Keratinocyte (primary cell): ENCODE results near the gene KANSL1. TPM values are rescaled to one million over a fixed set of nuclear protein-coding genes. Genes with fewer than 3 reads are reported as not detected.

Experiments
- DNase-seq: peaks from one replicate; pipeline ENCODE4 v3.0.0-alpha.2; 2011; ENCODE audit warnings: low read depth, missing footprints, low spot score
- FAIRE-seq: peaks from 2 replicates; lab custom pipeline; 2011; peaks lifted over from hg19 to GRCh38; lab: Jason Lieb, UNC
- H2AFZ ChIP-seq: 2 replicates; pipeline ENCODE4 v1.6.0; 2012; ENCODE audit warnings: low read length, control low read depth, inconsistent platforms; ENCODE audit not compliant: control insufficient read depth
- H3K27ac ChIP-seq: 2 replicates; pipeline ENCODE4 v1.5.1; 2011; ENCODE audit warnings: low read length; ENCODE audit not compliant: control insufficient read depth, insufficient read depth
- H3K27me3 ChIP-seq: 3 replicates; pipeline ENCODE4 v1.6.0; 2011; ENCODE audit warnings: low read length; ENCODE audit not compliant: control insufficient read depth, insufficient read depth; ENCODE audit errors: extremely low read depth
- H3K36me3 ChIP-seq, 2 experiments: 2 replicates in 1 of 2; 3 replicates in 1 of 2; pipeline ENCODE4 v1.5.1; 2011; ENCODE audit warnings: low read length in 2 of 2, mild to moderate bottlenecking in 1 of 2; ENCODE audit not compliant: control insufficient read depth in 2 of 2, insufficient read depth in 2 of 2; ENCODE audit errors: extremely low read depth in 1 of 2
- H3K4me1 ChIP-seq: 3 replicates; pipeline ENCODE4 v1.5.1; 2011; ENCODE audit warnings: low read length; ENCODE audit not compliant: control insufficient read depth, insufficient read depth; ENCODE audit errors: extremely low read depth
- H3K4me2 ChIP-seq: 3 replicates; pipeline ENCODE4 v1.6.0; 2011; ENCODE audit warnings: low read depth, low read length; ENCODE audit not compliant: control insufficient read depth, insufficient read depth; ENCODE audit errors: extremely low read depth
- H3K4me3 ChIP-seq, 3 experiments: fragments of 200-600 bp in 1 of 3; sonication (generic) in 1 of 3; 2 replicates in 2 of 3; 3 replicates in 1 of 3; pipeline ENCODE4 v1.5.1; 2011 to 2016; ENCODE audit warnings: low read length in 3 of 3, mild to moderate bottlenecking in 3 of 3, control low read depth in 2 of 3, inconsistent platforms in 1 of 3, low read depth in 1 of 3, mixed read lengths in 1 of 3, mixed run types in 1 of 3, moderate library complexity in 1 of 3; ENCODE audit not compliant: control insufficient read depth in 2 of 3, insufficient read depth in 2 of 3; ENCODE audit errors: extremely low read depth in 1 of 3
- H3K79me2 ChIP-seq: 2 replicates; pipeline ENCODE4 v1.6.0; 2012; ENCODE audit warnings: low read length; ENCODE audit not compliant: control insufficient read depth, insufficient read depth
- H3K9ac ChIP-seq: 3 replicates; pipeline ENCODE4 v1.6.0; 2011; ENCODE audit warnings: low read length; ENCODE audit not compliant: control insufficient read depth, insufficient read depth; ENCODE audit errors: extremely low read depth
- H3K9me1 ChIP-seq: 3 replicates; pipeline ENCODE4 v1.6.0; 2011; ENCODE audit warnings: low read length; ENCODE audit not compliant: control insufficient read depth, insufficient read depth; ENCODE audit errors: extremely low read depth
- H3K9me3 ChIP-seq: 2 replicates; pipeline ENCODE4 v1.5.1; 2012; ENCODE audit warnings: low read depth, low read length; ENCODE audit not compliant: control insufficient read depth
- H4K20me1 ChIP-seq: 3 replicates; pipeline ENCODE4 v1.6.0; 2011; ENCODE audit warnings: low read length; ENCODE audit not compliant: control insufficient read depth, insufficient read depth; ENCODE audit errors: extremely low read depth
- EZH2 ChIP-seq: IDR thresholded peaks from one replicate; pipeline ENCODE4 v1.6.1; 2012; ENCODE audit warnings: inconsistent platforms, mild to moderate bottlenecking, low read length, moderate library complexity
- dilution Hi-C: fragments of 300-500 bp; cut with MboI; formaldehyde crosslinking; loops from one replicate; pipeline ENCODE4 v1.7.0; 2020; ENCODE audit warnings: low sequenced_read_pairs; ENCODE audit not compliant: extremely low pct_ligation_motif_present
- polyA plus RNA-seq, 5 experiments: library from polyadenylated mRNA; depleted of rRNA in 3 of 5; stranded (reverse) in 3 of 5; stranded (forward) in 1 of 5; unstranded in 1 of 5; fragments of >200 nt; gene quantifications; 1 replicate in 1 of 5; 2 replicates in 3 of 5; 3 replicates in 1 of 5; pipeline versions ENCODE4 v1.2.1 to v1.2.3, GENCODE V29; 2011 to 2012; ENCODE audit warnings: missing spikeins in 2 of 5, low read depth in 1 of 5, low replicate concordance in 1 of 5
- TF ChIP-seq, protein P1 (sequence below), 3 experiments: IDR thresholded peaks in 1 of 3; conservative IDR thresholded peaks in 1 of 3; optimal IDR thresholded peaks in 1 of 3; 2 replicates in 2 of 3; 3 replicates in 1 of 3; pipeline versions ENCODE3 to v1.5.1; 2011; ENCODE audit warnings: low read length in 3 of 3, mild to moderate bottlenecking in 3 of 3, moderate library complexity in 2 of 3, control low read depth in 1 of 3, inconsistent platforms in 1 of 3; ENCODE audit not compliant: insufficient read depth in 2 of 3; ENCODE audit errors: extremely low read depth in 1 of 3

KANSL1 gene
- polyA plus RNA-seq, 1 donor (not counting 4 experiments of a cell fraction or from before 2014, with no cell fraction given): 17.6 TPM

GRCh38 chr17:46042246-46042645 is 151.0 kb downstream of the KANSL1 start:
- no peak overlapping the region for H3K4me2 ChIP-seq
- no peaks in the 10 kb centered on the region for H3K27me3 ChIP-seq
- H3K9me1 ChIP-seq: no peaks in the 10 kb centered on the region
- H3K4me1 ChIP-seq: no peaks in the 10 kb centered on the region
- no peak overlapping the region for H3K9ac ChIP-seq
- no peak overlapping the region for H3K27ac ChIP-seq
- no peak overlapping the region for H2AFZ ChIP-seq
- TF ChIP-seq EZH2: no peak
- TF ChIP-seq, protein P1, sequence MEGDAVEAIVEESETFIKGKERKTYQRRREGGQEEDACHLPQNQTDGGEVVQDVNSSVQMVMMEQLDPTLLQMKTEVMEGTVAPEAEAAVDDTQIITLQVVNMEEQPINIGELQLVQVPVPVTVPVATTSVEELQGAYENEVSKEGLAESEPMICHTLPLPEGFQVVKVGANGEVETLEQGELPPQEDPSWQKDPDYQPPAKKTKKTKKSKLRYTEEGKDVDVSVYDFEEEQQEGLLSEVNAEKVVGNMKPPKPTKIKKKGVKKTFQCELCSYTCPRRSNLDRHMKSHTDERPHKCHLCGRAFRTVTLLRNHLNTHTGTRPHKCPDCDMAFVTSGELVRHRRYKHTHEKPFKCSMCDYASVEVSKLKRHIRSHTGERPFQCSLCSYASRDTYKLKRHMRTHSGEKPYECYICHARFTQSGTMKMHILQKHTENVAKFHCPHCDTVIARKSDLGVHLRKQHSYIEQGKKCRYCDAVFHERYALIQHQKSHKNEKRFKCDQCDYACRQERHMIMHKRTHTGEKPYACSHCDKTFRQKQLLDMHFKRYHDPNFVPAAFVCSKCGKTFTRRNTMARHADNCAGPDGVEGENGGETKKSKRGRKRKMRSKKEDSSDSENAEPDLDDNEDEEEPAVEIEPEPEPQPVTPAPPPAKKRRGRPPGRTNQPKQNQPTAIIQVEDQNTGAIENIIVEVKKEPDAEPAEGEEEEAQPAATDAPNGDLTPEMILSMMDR (optimal IDR thresholded peaks at IDR 0.05 in 1 of 3, IDR thresholded peaks at IDR 0.05 in 1 of 3, conservative IDR thresholded peaks at IDR 0.05 in 1 of 3; ENCODE audit: extremely low read depth in 1 of 3, insufficient read depth in 2 of 3, low read length in 3 of 3): no peak
- no peaks in the 10 kb centered on the region for H4K20me1 ChIP-seq
- H3K9me3 ChIP-seq: no peaks in the 10 kb centered on the region
- dilution Hi-C loops: no loop called here
- DNase-seq (no peak), FAIRE-seq (no peak)
- H3K36me3 ChIP-seq: peaks cover 37 to 43% of the 10 kb centered on the region in 2 experiments
- H3K79me2 ChIP-seq: no peaks in the 10 kb centered on the region
- no peak overlapping the region for H3K4me3 ChIP-seq

GRCh38 chr17:46039592-46040186 is 153.5 kb downstream of the KANSL1 start:
- DNase-seq (no peak), FAIRE-seq (no peak)
- no peaks in the 10 kb centered on the region for H3K4me1 ChIP-seq
- dilution Hi-C loops: no loop called here
- no peak overlapping the region for H3K27ac ChIP-seq
- no peaks in the 10 kb centered on the region for H3K9me1 ChIP-seq
- H3K36me3 ChIP-seq: peaks cover 37 to 47% of the 10 kb centered on the region in 2 experiments
- no peaks in the 10 kb centered on the region for H3K79me2 ChIP-seq
- H3K27me3 ChIP-seq: no peaks in the 10 kb centered on the region
- no peak overlapping the region for H2AFZ ChIP-seq
- no peak for TF ChIP-seq EZH2
- TF ChIP-seq, protein P1 (optimal IDR thresholded peaks at IDR 0.05 in 1 of 3, IDR thresholded peaks at IDR 0.05 in 1 of 3, conservative IDR thresholded peaks at IDR 0.05 in 1 of 3; ENCODE audit: extremely low read depth in 1 of 3, insufficient read depth in 2 of 3, low read length in 3 of 3): no peak
- H3K9me3 ChIP-seq: no peaks in the 10 kb centered on the region
- H3K4me3 ChIP-seq: no peak overlapping the region
- no peak overlapping the region for H3K9ac ChIP-seq
- no peaks in the 10 kb centered on the region for H4K20me1 ChIP-seq
- no peak overlapping the region for H3K4me2 ChIP-seq
